ENCODE data around the gene GTF3C5. TPM values are rescaled to one million over a fixed set of nuclear protein-coding genes. Genes with fewer than 3 reads are reported as not detected.
"Not testable (repeated sequence)": the region's sequence is repeated elsewhere in the genome, so short reads cannot be mapped to it uniquely, and the experiment has no call there.

The GTF3C5 gene
- total RNA-seq, 4 donors from 2014 or later, result 49.4 to 94.2 (median 73.3) TPM

- H3K27me3 ChIP-seq, result no peaks in the 10 kb centered on the region
- no peak overlapping the region for H3K4me3 ChIP-seq
- H3K4me1 ChIP-seq, result no peaks in the 10 kb centered on the region
- no peak overlapping the region for H3K27ac ChIP-seq
- H3K36me3 ChIP-seq, result peaks cover 0 to 39% (median 0%) of the 10 kb centered on the region in 3 donors
- DNase-seq (ENCODE audit: low spot score in 2 of 2), result no peak
- no peak for TF ChIP-seq EP300 (IDR thresholded peaks at IDR 0.05)
- no peak for TF ChIP-seq CTCF (IDR thresholded peaks at IDR 0.05)
- TF ChIP-seq POLR2A (IDR thresholded peaks at IDR 0.05), result no peak
- no peaks in the 10 kb centered on the region for H3K9me3 ChIP-seq
- WGBS, 2 donors, result 90 to 92% methylated on average over 22 of the region's 25 CpGs
Measured at GRCh38 chr9:133066181-133066983, 35.6 kb downstream of the GTF3C5 start.

GRCh38 chr9:133067006-133067405, 36.2 kb downstream of the GTF3C5 start:
- WGBS, 2 donors, result 91 to 95% methylated on average over 10 to 11 of the region's 11 CpGs
- Histone ChIP-seq H3K36me3 (peaks cover 0 to 39% (median 0%) of the 10 kb centered on the region in 3 donors), H3K4me1 (no peaks in the 10 kb centered on the region), H3K27me3 (no peaks in the 10 kb centered on the region), H3K4me3 (no peak overlapping the region), H3K9me3 (no peaks in the 10 kb centered on the region), H3K27ac (no peak overlapping the region)
- DNase-seq (ENCODE audit: low spot score in 2 of 2), result no peak
- TF ChIP-seq EP300 (IDR thresholded peaks at IDR 0.05), result no peak
- no peak for TF ChIP-seq POLR2A (IDR thresholded peaks at IDR 0.05)
- no peak for TF ChIP-seq CTCF (IDR thresholded peaks at IDR 0.05)

- H3K4me3 ChIP-seq, result no peak overlapping the region
- no peak for DNase-seq (ENCODE audit: low spot score in 2 of 2)
- TF ChIP-seq POLR2A (IDR thresholded peaks at IDR 0.05), result no peak
- no peak for TF ChIP-seq EP300 (IDR thresholded peaks at IDR 0.05)
- TF ChIP-seq CTCF (IDR thresholded peaks at IDR 0.05), result no peak
- H3K9me3 ChIP-seq, result no peaks in the 10 kb centered on the region
- 75 to 85% methylated on average over 11 of the region's 11 CpGs for WGBS, 2 donors
- H3K27me3 ChIP-seq, result no peaks in the 10 kb centered on the region
- H3K4me1 ChIP-seq, result no peaks in the 10 kb centered on the region
- peaks cover 0 to 39% (median 0%) of the 10 kb centered on the region in 3 donors for H3K36me3 ChIP-seq
- H3K27ac ChIP-seq, result no peak overlapping the region
Measured at GRCh38 chr9:133067813-133068212, 37.0 kb downstream of the GTF3C5 start.

- H3K27me3 ChIP-seq; H3K27ac ChIP-seq; DNase-seq (ENCODE audit: low spot score in 2 of 2); H3K4me1 ChIP-seq; H3K9me3 ChIP-seq; H3K4me3 ChIP-seq: not testable (repeated sequence)
- 100% methylated on average over 1 of the region's 15 CpGs; no CpG with 5 or more reads in 1 of the 2 donors for WGBS, 2 donors
- peaks cover 0 to 39% (median 0%) of the 10 kb centered on the region in 3 donors for H3K36me3 ChIP-seq
Measured at GRCh38 chr9:133068431-133068830, 37.6 kb downstream of the GTF3C5 start.

GRCh38 chr9:133070500-133070961, 39.7 kb downstream of the GTF3C5 start:
- WGBS, 2 donors, result 91 to 92% methylated on average over 13 to 16 of the region's 17 CpGs
- not testable (repeated sequence) for H3K27ac ChIP-seq; DNase-seq (ENCODE audit: low spot score in 2 of 2); H3K4me3 ChIP-seq; H3K4me1 ChIP-seq; H3K27me3 ChIP-seq; H3K9me3 ChIP-seq
- H3K36me3 ChIP-seq, result peaks cover 0 to 25% (median 0%) of the 10 kb centered on the region in 3 donors

- H3K27me3 ChIP-seq; DNase-seq (ENCODE audit: low spot score in 2 of 2); H3K9me3 ChIP-seq; H3K4me3 ChIP-seq; H3K27ac ChIP-seq; H3K4me1 ChIP-seq: not testable (repeated sequence)
- H3K36me3 ChIP-seq, result peaks cover 0 to 20% (median 0%) of the 10 kb centered on the region in 3 donors
- WGBS, 2 donors, result 94% methylated on average over 16 of the region's 31 CpGs; no CpG with 5 or more reads in 1 of the 2 donors
Measured at GRCh38 chr9:133070985-133071384, 40.2 kb downstream of the GTF3C5 start.
